GM12878 (cell line): ENCODE measurements around the gene PRKG1. TPM values are rescaled to one million over a fixed set of nuclear protein-coding genes. Genes with fewer than 3 reads are reported as not detected.

ENCODE experiments used
- ATAC-seq: fragments of 200-7000 bp; cut with Tn5 transposase; 3 replicates; pipeline ENCODE4 v1.9.1; 2020; ENCODE audit warnings: mild to moderate bottlenecking, moderate library complexity
- BruUV-seq: library from RNA; stranded (reverse); fragments of 400-500 nt; replicated peaks from 2 replicates; lab custom pipeline; 2021; lab: Mats Ljungman, UMichigan
- CTCF ChIA-PET: fragments of 300-600 bp; sonication (Branson Sonifier 250); formaldehyde crosslinking; extraction: SDS; loops from one replicate; lab custom pipeline; 2021; ENCODE audit warnings: inconsistent platforms; lab: Yijun Ruan, JAX
- POLR2A ChIA-PET: fragments of 350-600 bp; formaldehyde crosslinking; extraction: SDS; loops from one replicate; lab custom pipeline; 2021; ENCODE audit warnings: inconsistent platforms; lab: Charles Lee
- RAD21 ChIA-PET: fragments of 300-600 bp; sonication (Branson Sonifier 250); formaldehyde crosslinking; loops from one replicate; lab custom pipeline; 2023; ENCODE audit warnings: antibody characterized with exemption; ENCODE audit not compliant: unreplicated experiment; lab: Charles Lee
- SMC1A ChIA-PET: fragments of 300-600 bp; sonication (Branson Sonifier 250); formaldehyde crosslinking; loops from one replicate; lab custom pipeline; 2023; ENCODE audit not compliant: unreplicated experiment, uncharacterized antibody; lab: Charles Lee
- DNase-seq: peaks from one replicate; pipeline ENCODE4 v3.0.0-alpha.2; 2011; ENCODE audit warnings: low read depth, low spot score
- FAIRE-seq: peaks from 3 replicates; lab custom pipeline; 2011; peaks lifted over from hg19 to GRCh38; lab: Jason Lieb, UNC
- H2AFZ ChIP-seq: 2 replicates; pipeline ENCODE4 v1.6.0; 2011; ENCODE audit warnings: low read depth, low read length, control low read depth; ENCODE audit not compliant: control insufficient read depth
- H3K27ac ChIP-seq: 2 replicates; pipeline ENCODE4 v1.5.1; 2011; ENCODE audit warnings: control low read depth; ENCODE audit not compliant: control insufficient read depth, insufficient read depth
- H3K27me3 ChIP-seq, 2 experiments: replicated peaks in 1 of 2; 2 replicates each; pipeline versions ENCODE4 v1.6.0 to v1.6.1; 2011; ENCODE audit warnings: low read length in 1 of 2; ENCODE audit not compliant: control insufficient read depth in 2 of 2, insufficient read depth in 2 of 2
- H3K36me3 ChIP-seq, 2 experiments: 2 replicates each; pipeline ENCODE4 v1.5.1; 2011; ENCODE audit warnings: low read length in 1 of 2; ENCODE audit not compliant: control insufficient read depth in 2 of 2, insufficient read depth in 2 of 2
- H3K4me1 ChIP-seq: 2 replicates; pipeline ENCODE4 v1.6.1; 2011; ENCODE audit warnings: mild to moderate bottlenecking, low read length, moderate library complexity, mixed read lengths; ENCODE audit not compliant: control insufficient read depth, insufficient read depth
- H3K4me2 ChIP-seq: 2 replicates; pipeline ENCODE4 v1.6.0; 2011; ENCODE audit warnings: control low read depth; ENCODE audit not compliant: control insufficient read depth, insufficient read depth
- H3K4me3 ChIP-seq: fragments of 200-600 bp; sonication (generic); 2 replicates; pipeline ENCODE4 v1.5.1; 2016
- H3K79me2 ChIP-seq: 2 replicates; pipeline ENCODE4 v1.6.0; 2011; ENCODE audit warnings: low read length; ENCODE audit not compliant: control insufficient read depth, insufficient read depth
- H3K9ac ChIP-seq: 2 replicates; pipeline ENCODE4 v1.8.0; 2011; ENCODE audit warnings: low read length, control low read depth, mixed read lengths; ENCODE audit not compliant: control insufficient read depth, insufficient read depth
- H3K9me3 ChIP-seq: replicated peaks from 3 replicates; pipeline ENCODE4 v1.5.1; 2011; ENCODE audit warnings: mild to moderate bottlenecking, low read length; ENCODE audit not compliant: control insufficient read depth, insufficient read depth
- H4K20me1 ChIP-seq: 2 replicates; pipeline ENCODE4 v1.6.0; 2011; ENCODE audit not compliant: control insufficient read depth, insufficient read depth
- ATF7 ChIP-seq: fragments of 450-650 bp; IDR thresholded peaks from 2 replicates; pipeline ENCODE4 v1.6.1; 2016; ENCODE audit warnings: low read depth, mild to moderate bottlenecking
- CBFB ChIP-seq: IDR thresholded peaks from 2 replicates; pipeline ENCODE4 v1.6.1; 2016; ENCODE audit warnings: antibody characterized with exemption, low read depth
- CHD2 ChIP-seq: IDR thresholded peaks from 2 replicates; pipeline ENCODE4 v1.6.1; 2011; ENCODE audit warnings: low read depth, low read length, improper control_type of control experiment, borderline replicate concordance
- MYC ChIP-seq: IDR thresholded peaks from 2 replicates; pipeline ENCODE4 v1.6.1; 2011; ENCODE audit warnings: mild to moderate bottlenecking, low read length, moderate library complexity, inconsistent platforms; ENCODE audit not compliant: insufficient read depth, insufficient replicate concordance, insufficient read length, severe bottlenecking
- PAX5 ChIP-seq: IDR thresholded peaks from 2 replicates; pipeline ENCODE4 v1.6.1; 2011; ENCODE audit warnings: low read depth, low read length, borderline replicate concordance
- RFX5 ChIP-seq: IDR thresholded peaks from 2 replicates; pipeline ENCODE4 v1.6.1; 2011; ENCODE audit warnings: low read depth, low read length, improper control_type of control experiment
- SIX5 ChIP-seq: IDR thresholded peaks from 2 replicates; pipeline ENCODE4 v1.6.1; 2011; ENCODE audit warnings: mild to moderate bottlenecking, low read depth, low read length, moderate library complexity; ENCODE audit not compliant: severe bottlenecking
- SP1 ChIP-seq: IDR thresholded peaks from one replicate; pipeline ENCODE4 v1.6.1; 2011; ENCODE audit warnings: low read depth, low read length
- STAT1 ChIP-seq: fragments of 450-650 bp; conservative IDR thresholded peaks from 2 replicates; pipeline ENCODE4 v1.6.1; 2014; ENCODE audit warnings: antibody characterized with exemption, mild to moderate bottlenecking
- SUPT20H ChIP-seq: IDR thresholded peaks from 2 replicates; pipeline ENCODE4 v1.6.1; 2011; ENCODE audit warnings: low read depth, mild to moderate bottlenecking, low read length, moderate library complexity, borderline replicate concordance; ENCODE audit not compliant: control insufficient read depth
- SUZ12 ChIP-seq: fragments of 200-600 bp; sonication (generic); IDR thresholded peaks from one replicate; pipeline ENCODE4 v1.6.1; 2018; ENCODE audit warnings: antibody characterized with exemption, mild to moderate bottlenecking; ENCODE audit not compliant: unreplicated experiment
- TAF1 ChIP-seq: IDR thresholded peaks from 2 replicates; pipeline ENCODE4 v1.6.1; 2011; ENCODE audit warnings: mild to moderate bottlenecking, low read depth, low read length, borderline replicate concordance
- ZNF217 ChIP-seq: fragments of 450-650 bp; IDR thresholded peaks from 2 replicates; pipeline ENCODE4 v1.6.1; 2017; ENCODE audit warnings: antibody characterized with exemption, mild to moderate bottlenecking
- ZNF24 ChIP-seq: fragments of 450-650 bp; IDR thresholded peaks from 2 replicates; pipeline ENCODE4 v1.6.1; 2017; ENCODE audit warnings: antibody characterized with exemption, mild to moderate bottlenecking
- WGBS: methylation state at CpG from one replicate; pipeline ENCODE4 v1.1.6; 2016; ENCODE audit warnings: low lambda C conversion rate; ENCODE audit not compliant: insufficient replicate concordance, insufficient coverage; ENCODE audit errors: missing lambda C conversion rate; 5-methylcytosine and 5-hydroxymethylcytosine counted together
- in situ Hi-C: fragments of 300-500 bp; cut with MboI; formaldehyde crosslinking; loops from 9 replicates; pipeline ENCODE4 v1.14.3; 2018; ENCODE audit warnings: mixed read lengths
- intact Hi-C: fragments of 100-400 bp; cut with micrococcal nuclease; formaldehyde crosslinking; loops from one replicate; pipeline ENCODE4 v1.14.2; 2022; ENCODE audit not compliant: unreplicated experiment
- polyA plus RNA-seq, 11 experiments: library from polyadenylated mRNA; depleted of rRNA in 4 of 11; unstranded in 6 of 11; stranded (reverse) in 5 of 11; fragments of >200 nt; fragmentation: Nextera tagmentation in 4 of 11; fragmentation: Illumina TruSeq in 1 of 11; extraction: Ambion mirVana in 4 of 11; extraction: Trizol in 1 of 11; gene quantifications; 1 replicate in 1 of 11; 2 replicates in 10 of 11; pipeline versions ENCODE4 v1.2.1 to v1.2.3, GENCODE V29; 2011 to 2016; ENCODE audit warnings: inconsistent platforms in 2 of 11, missing spikeins in 2 of 11, low read depth in 1 of 11
- total RNA-seq, 4 experiments: library from RNA; depleted of rRNA in 3 of 4; stranded (reverse); fragments of >200 nt in 3 of 4; fragmentation: Illumina TruSeq in 1 of 4; extraction: Trizol in 1 of 4; gene quantifications; 2 replicates each; pipeline versions ENCODE4 v1.2.1 to v1.2.3, GENCODE V29; 2013 to 2021
- TF ChIP-seq, protein P1 (sequence below): fragments of 450-650 bp; IDR thresholded peaks from 2 replicates; pipeline ENCODE4 v1.6.1; 2017; ENCODE audit warnings: mild to moderate bottlenecking, moderate library complexity
- TF ChIP-seq, protein P2 (sequence below): IDR thresholded peaks from 2 replicates; pipeline ENCODE4 v1.6.1; 2011; ENCODE audit warnings: low read depth, low read length, improper control_type of control experiment, borderline replicate concordance

The PRKG1 gene
- total and polyA plus RNA-seq, 10 of the 15 experiments (the other 5 are each of a cell fraction or from before 2014, with no cell fraction given) = 0.04 to 0.05 TPM; not detected in 8

- H3K4me2 ChIP-seq = no peak overlapping the region
- intact Hi-C loops = no loop called here
Measured at GRCh38 chr10:52346394-52347326, 1272.4 kb downstream of the PRKG1 start.

More at GRCh38 chr10:52346394-52347326, 1272.4 kb downstream of the PRKG1 start:
- Histone ChIP-seq H3K27me3 (no peaks in the 10 kb centered on the region), H2AFZ (no peak overlapping the region), H4K20me1 (no peaks in the 10 kb centered on the region), H3K79me2 (no peaks in the 10 kb centered on the region), H3K27ac (no peak overlapping the region), H3K36me3 (no peaks in the 10 kb centered on the region), H3K9me3 (no peaks in the 10 kb centered on the region), H3K9ac (no peak overlapping the region), H3K4me1 (no peaks in the 10 kb centered on the region), H3K4me3 (no peak overlapping the region)
- CTCF ChIA-PET = interaction anchor here (0.6 kb wide), 1 partner anchor 1886 kb away, joined by 3 read pairs; no protein-coding TSS in a partner anchor
- 39% methylated on average over 24 of the region's 27 CpGs for whole genome bisulfite sequencing
- RAD21 ChIA-PET = no interaction called here
- SMC1A ChIA-PET = no interaction called here
- no TSS peak for BruUV-seq
- in situ Hi-C loops = no loop called here
- TF ChIP-seq MYC (no peak), CBFB (no peak), ZNF217 (no peak), ZNF24 (no peak), SIX5 (no peak), CHD2 (no peak), PAX5 (no peak), SP1 (no peak), ATF7 (no peak), RFX5 (no peak), SUZ12 (no peak), STAT1 (no peak), SUPT20H (no peak), TAF1 (no peak)
- TF ChIP-seq, protein P1, sequence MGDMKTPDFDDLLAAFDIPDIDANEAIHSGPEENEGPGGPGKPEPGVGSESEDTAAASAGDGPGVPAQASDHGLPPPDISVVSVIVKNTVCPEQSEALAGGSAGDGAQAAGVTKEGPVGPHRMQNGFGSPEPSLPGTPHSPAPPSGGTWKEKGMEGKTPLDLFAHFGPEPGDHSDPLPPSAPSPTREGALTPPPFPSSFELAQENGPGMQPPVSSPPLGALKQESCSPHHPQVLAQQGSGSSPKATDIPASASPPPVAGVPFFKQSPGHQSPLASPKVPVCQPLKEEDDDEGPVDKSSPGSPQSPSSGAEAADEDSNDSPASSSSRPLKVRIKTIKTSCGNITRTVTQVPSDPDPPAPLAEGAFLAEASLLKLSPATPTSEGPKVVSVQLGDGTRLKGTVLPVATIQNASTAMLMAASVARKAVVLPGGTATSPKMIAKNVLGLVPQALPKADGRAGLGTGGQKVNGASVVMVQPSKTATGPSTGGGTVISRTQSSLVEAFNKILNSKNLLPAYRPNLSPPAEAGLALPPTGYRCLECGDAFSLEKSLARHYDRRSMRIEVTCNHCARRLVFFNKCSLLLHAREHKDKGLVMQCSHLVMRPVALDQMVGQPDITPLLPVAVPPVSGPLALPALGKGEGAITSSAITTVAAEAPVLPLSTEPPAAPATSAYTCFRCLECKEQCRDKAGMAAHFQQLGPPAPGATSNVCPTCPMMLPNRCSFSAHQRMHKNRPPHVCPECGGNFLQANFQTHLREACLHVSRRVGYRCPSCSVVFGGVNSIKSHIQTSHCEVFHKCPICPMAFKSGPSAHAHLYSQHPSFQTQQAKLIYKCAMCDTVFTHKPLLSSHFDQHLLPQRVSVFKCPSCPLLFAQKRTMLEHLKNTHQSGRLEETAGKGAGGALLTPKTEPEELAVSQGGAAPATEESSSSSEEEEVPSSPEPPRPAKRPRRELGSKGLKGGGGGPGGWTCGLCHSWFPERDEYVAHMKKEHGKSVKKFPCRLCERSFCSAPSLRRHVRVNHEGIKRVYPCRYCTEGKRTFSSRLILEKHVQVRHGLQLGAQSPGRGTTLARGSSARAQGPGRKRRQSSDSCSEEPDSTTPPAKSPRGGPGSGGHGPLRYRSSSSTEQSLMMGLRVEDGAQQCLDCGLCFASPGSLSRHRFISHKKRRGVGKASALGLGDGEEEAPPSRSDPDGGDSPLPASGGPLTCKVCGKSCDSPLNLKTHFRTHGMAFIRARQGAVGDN = no peak
- TF ChIP-seq, protein P2, sequence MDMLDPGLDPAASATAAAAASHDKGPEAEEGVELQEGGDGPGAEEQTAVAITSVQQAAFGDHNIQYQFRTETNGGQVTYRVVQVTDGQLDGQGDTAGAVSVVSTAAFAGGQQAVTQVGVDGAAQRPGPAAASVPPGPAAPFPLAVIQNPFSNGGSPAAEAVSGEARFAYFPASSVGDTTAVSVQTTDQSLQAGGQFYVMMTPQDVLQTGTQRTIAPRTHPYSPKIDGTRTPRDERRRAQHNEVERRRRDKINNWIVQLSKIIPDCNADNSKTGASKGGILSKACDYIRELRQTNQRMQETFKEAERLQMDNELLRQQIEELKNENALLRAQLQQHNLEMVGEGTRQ = no peak
- POLR2A ChIA-PET = no interaction called here
- FAIRE-seq (no peak), DNase-seq (no peak), ATAC-seq (no peak)
